Parathyroid adenoma (tissue), 2 donors: ENCODE measurements around the gene TMEM123.

Experiments used
- H2AFZ ChIP-seq: fragments of 300-600 bp; sonication (generic); one replicate; pipeline ENCODE4 v1.7.0; 2017; ENCODE audit warnings: antibody characterized with exemption, mild to moderate bottlenecking
- H3K27ac ChIP-seq: fragments of 300-600 bp; sonication (generic); one replicate; pipeline ENCODE4 v1.7.0; 2017
- H3K27me3 ChIP-seq: fragments of 300-600 bp; sonication (generic); one replicate; pipeline ENCODE4 v1.7.0; 2017; ENCODE audit warnings: low read length; ENCODE audit not compliant: control insufficient read depth, insufficient read depth
- H3K36me3 ChIP-seq: fragments of 300-600 bp; sonication (generic); one replicate; pipeline ENCODE4 v1.7.0; 2017; ENCODE audit warnings: low read length; ENCODE audit not compliant: control insufficient read depth, insufficient read depth
- H3K4me1 ChIP-seq: fragments of 300-600 bp; sonication (generic); one replicate; pipeline ENCODE4 v1.7.0; 2017; ENCODE audit warnings: control low read depth
- H3K4me2 ChIP-seq: fragments of 300-600 bp; sonication (generic); one replicate; pipeline ENCODE4 v1.7.0; 2017; ENCODE audit warnings: low read length
- H3K4me3 ChIP-seq: fragments of 300-600 bp; sonication (generic); one replicate; pipeline ENCODE4 v1.7.0; 2017; ENCODE audit warnings: low read depth, low read length
- H3K79me2 ChIP-seq: fragments of 300-600 bp; sonication (generic); one replicate; pipeline ENCODE4 v1.7.0; 2017; ENCODE audit warnings: control low read depth
- H3K9ac ChIP-seq: fragments of 300-600 bp; sonication (generic); one replicate; pipeline ENCODE4 v1.7.0; 2017; ENCODE audit warnings: mild to moderate bottlenecking
- H3K9me3 ChIP-seq: fragments of 300-600 bp; sonication (generic); one replicate; pipeline ENCODE4 v1.7.0; 2017; ENCODE audit warnings: low read length; ENCODE audit not compliant: control insufficient read depth
- TF ChIP-seq, protein P1 (sequence below): fragments of 300-600 bp; sonication (generic); IDR thresholded peaks from one replicate; pipeline ENCODE4 v1.7.0; 2017; ENCODE audit warnings: antibody characterized with exemption, mild to moderate bottlenecking
- donor health status: primary hyperparathyroidism.

The TMEM123 gene

DNA sequence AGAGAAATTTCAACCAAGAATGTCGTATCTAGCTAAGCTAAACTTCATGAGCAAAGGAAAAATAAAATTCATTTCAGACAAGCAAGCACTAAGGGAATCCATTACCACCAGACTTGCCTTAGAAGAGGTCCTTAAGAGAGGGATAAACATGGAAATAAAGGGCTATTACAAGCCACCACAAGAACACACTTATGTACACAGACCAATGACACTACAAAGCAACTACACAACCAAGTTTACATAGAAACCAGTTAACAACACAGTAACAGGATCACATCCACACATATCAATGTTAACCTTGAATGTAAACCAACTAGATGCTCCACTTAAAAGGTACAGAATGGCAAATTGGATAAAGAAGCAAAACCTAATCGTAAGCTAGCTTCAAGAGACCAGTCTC, 38.0 kb downstream of the TMEM123 start:
- Histone ChIP-seq H2AFZ (no peak overlapping the region), H3K27ac (no peak overlapping the region), H3K4me3 (no peak overlapping the region), H3K79me2 (no peaks in the 10 kb centered on the region), H3K36me3 (no peaks in the 10 kb centered on the region), H3K27me3 (no peaks in the 10 kb centered on the region), H3K9me3 (no peaks in the 10 kb centered on the region), H3K4me1 (no peaks in the 10 kb centered on the region), H3K9ac (no peak overlapping the region), H3K4me2 (no peak overlapping the region)
- TF ChIP-seq, protein P1, sequence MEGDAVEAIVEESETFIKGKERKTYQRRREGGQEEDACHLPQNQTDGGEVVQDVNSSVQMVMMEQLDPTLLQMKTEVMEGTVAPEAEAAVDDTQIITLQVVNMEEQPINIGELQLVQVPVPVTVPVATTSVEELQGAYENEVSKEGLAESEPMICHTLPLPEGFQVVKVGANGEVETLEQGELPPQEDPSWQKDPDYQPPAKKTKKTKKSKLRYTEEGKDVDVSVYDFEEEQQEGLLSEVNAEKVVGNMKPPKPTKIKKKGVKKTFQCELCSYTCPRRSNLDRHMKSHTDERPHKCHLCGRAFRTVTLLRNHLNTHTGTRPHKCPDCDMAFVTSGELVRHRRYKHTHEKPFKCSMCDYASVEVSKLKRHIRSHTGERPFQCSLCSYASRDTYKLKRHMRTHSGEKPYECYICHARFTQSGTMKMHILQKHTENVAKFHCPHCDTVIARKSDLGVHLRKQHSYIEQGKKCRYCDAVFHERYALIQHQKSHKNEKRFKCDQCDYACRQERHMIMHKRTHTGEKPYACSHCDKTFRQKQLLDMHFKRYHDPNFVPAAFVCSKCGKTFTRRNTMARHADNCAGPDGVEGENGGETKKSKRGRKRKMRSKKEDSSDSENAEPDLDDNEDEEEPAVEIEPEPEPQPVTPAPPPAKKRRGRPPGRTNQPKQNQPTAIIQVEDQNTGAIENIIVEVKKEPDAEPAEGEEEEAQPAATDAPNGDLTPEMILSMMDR: no peak

GRCh38 chr11:102413497-102413896, 39.1 kb downstream of the TMEM123 start:
- no peak overlapping the region for H3K27ac ChIP-seq
- H3K27me3 ChIP-seq: no peaks in the 10 kb centered on the region
- no peaks in the 10 kb centered on the region for H3K36me3 ChIP-seq

GRCh38 chr11:102411142-102411541, 41.4 kb downstream of the TMEM123 start:
- no peak overlapping the region for H2AFZ ChIP-seq
- no peaks in the 10 kb centered on the region for H3K9me3 ChIP-seq
- H3K27me3 ChIP-seq: no peaks in the 10 kb centered on the region
- H3K27ac ChIP-seq: no peak overlapping the region
- no peaks in the 10 kb centered on the region for H3K4me1 ChIP-seq
- H3K36me3 ChIP-seq: no peaks in the 10 kb centered on the region
- H3K4me3 ChIP-seq: no peak overlapping the region
- H3K9ac ChIP-seq: no peak overlapping the region
- no peak overlapping the region for H3K4me2 ChIP-seq
- TF ChIP-seq, protein P1: no peak
- no peaks in the 10 kb centered on the region for H3K79me2 ChIP-seq

More at GRCh38 chr11:102413497-102413896, 39.1 kb downstream of the TMEM123 start:
- H3K9me3 ChIP-seq: no peaks in the 10 kb centered on the region
- H3K4me1 ChIP-seq: no peaks in the 10 kb centered on the region
- no peak overlapping the region for H3K4me2 ChIP-seq
- H3K4me3 ChIP-seq: no peak overlapping the region
- TF ChIP-seq, protein P1: no peak
- H3K9ac ChIP-seq: no peak overlapping the region
- H2AFZ ChIP-seq: no peak overlapping the region
- H3K79me2 ChIP-seq: no peaks in the 10 kb centered on the region

- no peaks in the 10 kb centered on the region for H3K4me1 ChIP-seq
- TF ChIP-seq, protein P1: no peak
- no peaks in the 10 kb centered on the region for H3K9me3 ChIP-seq
- H3K27me3 ChIP-seq: no peaks in the 10 kb centered on the region
- H3K4me3 ChIP-seq: no peak overlapping the region
- no peak overlapping the region for H2AFZ ChIP-seq
- H3K4me2 ChIP-seq: no peak overlapping the region
- H3K27ac ChIP-seq: no peak overlapping the region
- H3K9ac ChIP-seq: no peak overlapping the region
- H3K79me2 ChIP-seq: no peaks in the 10 kb centered on the region
- H3K36me3 ChIP-seq: no peaks in the 10 kb centered on the region
Measured at GRCh38 chr11:102410382-102410784, 42.2 kb downstream of the TMEM123 start.

DNA sequence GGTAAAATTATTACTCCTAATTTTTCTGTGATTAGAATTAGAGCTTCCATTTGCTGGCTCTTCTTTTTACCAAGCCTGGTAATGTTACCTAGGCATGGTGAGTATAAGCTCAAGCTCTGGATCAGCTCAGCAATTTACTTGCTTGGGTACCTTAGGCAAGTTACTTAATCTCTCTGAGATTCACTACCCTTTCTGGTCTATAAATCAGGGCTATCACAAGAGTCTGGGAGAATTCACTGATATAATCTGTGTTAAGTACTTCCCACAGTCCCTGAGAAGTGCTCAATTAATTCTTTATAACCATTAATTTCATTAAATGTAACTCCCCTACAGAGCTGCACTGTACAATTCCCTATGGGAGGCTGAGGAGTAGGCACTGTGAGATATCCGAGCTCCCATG, 44.2 kb downstream of the TMEM123 start:
- Histone ChIP-seq H3K79me2 (no peaks in the 10 kb centered on the region), H3K4me2 (no peak overlapping the region), H3K9ac (no peak overlapping the region), H3K27me3 (no peaks in the 10 kb centered on the region), H3K4me1 (no peaks in the 10 kb centered on the region), H3K4me3 (no peak overlapping the region), H3K36me3 (no peaks in the 10 kb centered on the region), H3K27ac (no peak overlapping the region), H3K9me3 (no peaks in the 10 kb centered on the region), H2AFZ (no peak overlapping the region)
- TF ChIP-seq, protein P1: no peak
